Right lobe of liver (tissue), 4 donors: ENCODE measurements around the gene VPS54.

Experiments used
- CTCF ChIP-seq, 4 donors: fragments of 200-600 bp in 3 of 4; fragments of 450-650 bp in 1 of 4; IDR thresholded peaks; one replicate each; pipeline versions ENCODE4 v1.5.1 to v1.8.0; 2016 to 2022; ENCODE audit warnings: antibody characterized with exemption in 4 of 4, mild to moderate bottlenecking in 2 of 4
- POLR2A ChIP-seq: fragments of 450-650 bp; IDR thresholded peaks from one replicate; pipeline ENCODE4 v1.6.1; 2017; ENCODE audit warnings: antibody characterized with exemption, mild to moderate bottlenecking
- donor health status: DM: no; HTN: no; CAD: no.
- donor health status: DM: no; HTN: no; CAD: no.
- donor health status: DM: no; HTN: yes; CAD: no.

- no peak for TF ChIP-seq POLR2A
- no peak for TF ChIP-seq CTCF (IDR thresholded peaks at IDR 0.05)
Measured at GRCh38 chr2:63942788-63943187, 76.4 kb downstream of the VPS54 start.
